Progenitor cell of endocrine pancreas (in vitro differentiated cells): Measurements from ENCODE around the gene DLGAP3. TPM values are rescaled to one million over a fixed set of nuclear protein-coding genes. Genes with fewer than 3 reads are reported as not detected.
A peak's percentile ranks its signal among the peaks of the same experiment; 100 is the strongest.

Experiments
- DNase-seq: peaks from one replicate; pipeline ENCODE4 v3.0.0; 2021; ENCODE audit warnings: low spot score; ENCODE audit not compliant: unreplicated experiment
- H3K27ac Mint-ChIP-seq: 2 replicates; pipeline ENCODE4 v1.8.0; 2021; ENCODE audit warnings: mild to moderate bottlenecking, moderate library complexity, mixed read lengths
- H3K27me3 Mint-ChIP-seq: 2 replicates; pipeline ENCODE4 v1.8.0; 2021; ENCODE audit warnings: mixed read lengths
- H3K36me3 Mint-ChIP-seq: 2 replicates; pipeline ENCODE4 v1.8.0; 2022; ENCODE audit warnings: mixed read lengths; ENCODE audit not compliant: insufficient read depth
- H3K4me1 Mint-ChIP-seq: 2 replicates; pipeline ENCODE4 v1.8.0; 2021; ENCODE audit warnings: low read depth, mixed read lengths
- H3K4me3 Mint-ChIP-seq: 2 replicates; pipeline ENCODE4 v1.8.0; 2021; ENCODE audit warnings: low read depth, mild to moderate bottlenecking, moderate library complexity, mixed read lengths
- H3K9me3 Mint-ChIP-seq: 2 replicates; pipeline ENCODE4 v1.8.0; 2021; ENCODE audit warnings: low read depth, mixed read lengths
- CTCF ChIP-seq: fragments of 200-600 bp; sonication (generic); IDR thresholded peaks from one replicate; pipeline ENCODE4 v1.5.0; 2021; ENCODE audit warnings: antibody characterized with exemption, mild to moderate bottlenecking; ENCODE audit not compliant: unreplicated experiment
- total RNA-seq: library from RNA; stranded (reverse); gene quantifications from 2 replicates; pipeline ENCODE4 v1.2.1, GENCODE V29; 2021

The DLGAP3 gene
- total RNA-seq, 1 donor from 2014 or later, result 1.3 TPM

GRCh38 chr1:34885405-34886247, 43.8 kb downstream of the DLGAP3 start:
- Mint-ChIP-seq H3K4me1 (peaks cover 2% of the 10 kb centered on the region), H3K36me3 (no peaks in the 10 kb centered on the region), H3K27ac (no peak overlapping the region), H3K4me3 (peak overlapping the region; percentile 33), H3K9me3 (no peaks in the 10 kb centered on the region), H3K27me3 (peaks cover 61% of the 10 kb centered on the region)
- DNase-seq, result peak; percentile 50
- no peak for TF ChIP-seq CTCF

- peak; percentile 37 for TF ChIP-seq CTCF
- H3K27me3 Mint-ChIP-seq, result peaks cover 62% of the 10 kb centered on the region
- H3K36me3 Mint-ChIP-seq, result no peaks in the 10 kb centered on the region
- H3K27ac Mint-ChIP-seq, result no peak overlapping the region
- peaks cover 2% of the 10 kb centered on the region for H3K4me1 Mint-ChIP-seq
- no peaks in the 10 kb centered on the region for H3K9me3 Mint-ChIP-seq
- DNase-seq, result no peak
- peak overlapping the region; percentile 60 for H3K4me3 Mint-ChIP-seq
Measured at GRCh38 chr1:34884961-34885360, 44.5 kb downstream of the DLGAP3 start.

- Mint-ChIP-seq H3K4me3 (no peak overlapping the region), H3K27me3 (peaks cover 65% of the 10 kb centered on the region)
Measured at GRCh38 chr1:34884536-34884935, 44.9 kb downstream of the DLGAP3 start.

GRCh38 chr1:34879230-34879629, 50.2 kb downstream of the DLGAP3 start:
- Mint-ChIP-seq H3K27me3 (peaks cover 57% of the 10 kb centered on the region), H3K4me1 (no peaks in the 10 kb centered on the region)

More at GRCh38 chr1:34884536-34884935, 44.9 kb downstream of the DLGAP3 start:
- no peak for TF ChIP-seq CTCF
- DNase-seq, result no peak
- Mint-ChIP-seq H3K9me3 (no peaks in the 10 kb centered on the region), H3K4me1 (peaks cover 2% of the 10 kb centered on the region), H3K27ac (no peak overlapping the region), H3K36me3 (no peaks in the 10 kb centered on the region)

GRCh38 chr1:34876406-34876805, 53.0 kb downstream of the DLGAP3 start:
- Mint-ChIP-seq H3K36me3 (no peaks in the 10 kb centered on the region), H3K27me3 (peaks cover 58% of the 10 kb centered on the region), H3K4me3 (no peak overlapping the region), H3K4me1 (no peaks in the 10 kb centered on the region), H3K9me3 (no peaks in the 10 kb centered on the region), H3K27ac (no peak overlapping the region)
- DNase-seq, result no peak
- no peak for TF ChIP-seq CTCF

More at GRCh38 chr1:34879230-34879629, 50.2 kb downstream of the DLGAP3 start:
- no peak for DNase-seq
- TF ChIP-seq CTCF, result no peak
- Mint-ChIP-seq H3K36me3 (no peaks in the 10 kb centered on the region), H3K9me3 (no peaks in the 10 kb centered on the region), H3K4me3 (no peak overlapping the region), H3K27ac (no peak overlapping the region)
